Smooth muscle cell of the brain vasculature (primary cell): Measurements from ENCODE around the gene SNCAIP.

Experiments used
- DNase-seq: peaks from one replicate; pipeline ENCODE4 v3.0.0-alpha.2; 2012; ENCODE audit warnings: low read depth, low spot score

Gene SNCAIP

DNA sequence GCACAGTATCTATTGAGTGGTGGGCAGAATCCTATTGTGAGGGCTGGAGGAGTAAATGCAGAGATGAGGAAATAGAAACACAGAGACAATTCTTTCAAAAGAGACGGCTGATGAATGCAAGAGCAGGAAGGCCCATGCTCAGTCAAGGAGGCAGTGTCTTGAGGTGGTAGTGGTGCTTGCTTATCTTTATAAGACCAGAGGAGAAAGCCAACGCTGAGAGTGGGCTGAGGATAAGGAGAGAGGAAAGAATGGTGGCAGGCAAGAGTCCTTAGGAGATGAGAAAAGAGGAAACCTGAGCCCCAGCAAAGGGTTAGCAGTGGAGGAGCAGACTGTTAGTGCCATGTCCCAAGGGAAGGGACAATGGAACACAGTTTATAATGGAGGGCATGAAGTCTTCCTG is 86.0 kb downstream of the SNCAIP start:
- no peak for DNase-seq

DNA sequence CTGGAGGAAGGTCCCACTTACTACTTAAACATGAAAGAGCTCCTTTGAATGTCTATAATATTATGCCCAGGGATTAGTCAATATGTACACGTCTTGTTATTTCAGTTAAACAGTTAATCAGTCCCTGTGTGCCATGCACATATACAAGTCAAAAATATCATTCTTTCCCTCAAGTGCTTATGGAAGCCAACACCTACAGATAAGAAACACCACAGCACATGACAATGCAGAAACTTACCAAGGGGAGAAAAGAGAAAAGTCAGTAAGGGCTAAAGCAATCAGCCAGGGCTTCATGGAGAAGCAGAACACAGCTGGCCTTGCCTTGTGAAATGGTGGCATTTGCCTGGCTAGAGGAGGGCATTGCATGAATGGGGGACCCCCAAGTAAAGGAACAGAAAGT is 88.3 kb downstream of the SNCAIP start:
- DNase-seq, result no peak

DNA sequence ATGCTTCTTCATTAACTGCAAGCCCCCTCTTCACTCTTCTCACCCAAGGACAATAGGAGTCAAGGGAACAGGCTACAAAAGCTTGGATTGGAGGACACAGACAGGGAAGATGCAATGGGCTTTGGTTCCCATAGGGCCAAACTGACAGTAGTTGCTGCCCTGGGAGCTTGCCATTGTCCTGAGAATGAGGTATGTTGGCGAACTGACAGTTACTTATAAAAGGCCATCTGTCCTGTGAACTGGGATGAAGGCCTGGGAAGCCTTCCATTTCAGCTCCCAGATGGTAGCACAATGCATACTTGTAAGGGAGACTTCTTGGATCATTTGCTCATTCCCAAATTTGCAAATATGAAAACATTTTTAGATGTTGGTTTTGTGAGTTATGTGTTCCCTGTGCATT is 88.9 kb downstream of the SNCAIP start:
- DNase-seq, result no peak

DNA sequence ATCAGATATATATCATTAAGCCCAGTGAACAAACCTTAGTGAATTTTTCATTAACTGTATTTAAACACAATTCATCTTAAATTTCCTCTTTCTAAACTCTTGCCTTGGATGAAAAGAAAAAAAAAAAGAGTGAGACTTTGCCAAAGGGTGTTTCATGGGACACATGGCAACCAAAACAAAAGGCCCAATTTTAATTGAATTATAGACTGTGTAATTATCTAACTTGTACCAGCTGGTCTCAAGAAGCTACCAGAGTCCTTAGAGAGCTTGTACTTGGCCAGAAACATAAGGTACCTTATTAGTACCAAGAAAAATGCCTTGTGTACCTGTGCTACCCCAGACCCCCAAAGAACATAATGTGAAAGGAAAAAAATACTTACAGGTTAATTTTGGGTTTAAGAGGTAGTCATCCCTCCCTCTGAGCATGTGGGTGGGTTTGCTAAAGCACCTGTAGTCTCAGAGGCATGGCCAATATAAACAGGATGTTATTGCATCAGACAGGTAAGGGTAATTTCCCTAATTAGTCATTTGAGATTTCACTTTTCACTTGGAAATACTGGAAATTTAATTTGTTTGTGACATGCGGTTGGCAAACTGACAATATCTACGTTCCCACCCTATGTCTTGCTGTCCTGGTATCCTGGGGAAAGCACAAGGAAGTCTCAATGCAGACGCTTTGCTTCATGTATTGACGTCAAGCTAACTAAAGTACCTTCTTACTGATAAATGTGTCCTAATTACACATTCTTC is 90.1 kb downstream of the SNCAIP start:
- DNase-seq, result no peak

DNA sequence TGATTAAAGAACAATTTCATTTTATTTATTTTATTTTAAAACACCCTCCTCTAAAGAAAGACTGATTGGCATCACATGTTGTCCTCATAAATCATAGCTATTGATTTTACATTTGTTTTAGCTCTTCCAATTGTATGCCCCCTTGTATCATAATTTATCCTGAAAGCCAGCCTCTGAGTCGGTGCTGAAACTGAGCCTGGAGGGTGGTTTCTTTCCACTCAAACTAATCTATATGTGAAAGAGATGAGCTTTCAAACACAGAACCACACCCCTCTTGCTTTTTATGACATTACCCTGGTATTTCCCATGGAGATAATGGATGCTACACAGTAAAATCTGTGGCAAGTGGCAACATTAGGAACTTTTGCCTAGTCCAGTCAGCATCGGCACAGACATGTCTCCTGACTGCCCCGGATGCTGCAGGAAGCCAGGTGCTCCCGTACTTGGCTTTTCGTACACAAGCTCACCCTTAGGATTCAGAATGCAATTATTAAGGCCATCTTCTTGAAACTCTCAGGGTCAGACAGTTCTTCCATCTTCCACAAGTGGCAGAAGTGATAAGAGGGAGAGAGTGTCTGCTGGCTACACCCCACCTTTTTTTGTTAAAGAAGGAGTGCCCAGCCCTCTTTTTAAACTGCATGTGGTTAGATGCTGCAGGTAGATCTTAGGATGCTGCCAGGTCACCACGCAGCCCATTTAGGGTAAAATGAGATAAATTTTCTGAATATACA is 91.1 kb downstream of the SNCAIP start:
- no peak for DNase-seq

DNA sequence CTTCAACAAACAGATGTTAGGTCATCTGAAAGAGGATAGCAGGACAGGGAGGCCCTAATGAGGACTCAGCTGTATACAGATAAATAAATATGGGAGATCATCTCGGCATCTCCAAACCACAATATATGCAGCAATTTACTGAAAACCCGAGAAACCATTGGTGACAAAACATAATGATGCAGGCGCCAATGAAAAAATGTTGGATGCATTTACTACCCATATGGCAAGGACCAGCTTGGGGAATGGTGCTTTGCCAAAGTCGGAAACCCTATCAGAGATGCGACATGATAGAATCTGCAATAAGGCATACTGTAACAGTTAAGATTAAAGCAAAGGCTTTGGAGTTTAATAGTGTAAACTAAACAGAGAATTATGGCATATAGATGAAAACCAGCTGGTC is 92.0 kb downstream of the SNCAIP start:
- DNase-seq, result no peak

DNA sequence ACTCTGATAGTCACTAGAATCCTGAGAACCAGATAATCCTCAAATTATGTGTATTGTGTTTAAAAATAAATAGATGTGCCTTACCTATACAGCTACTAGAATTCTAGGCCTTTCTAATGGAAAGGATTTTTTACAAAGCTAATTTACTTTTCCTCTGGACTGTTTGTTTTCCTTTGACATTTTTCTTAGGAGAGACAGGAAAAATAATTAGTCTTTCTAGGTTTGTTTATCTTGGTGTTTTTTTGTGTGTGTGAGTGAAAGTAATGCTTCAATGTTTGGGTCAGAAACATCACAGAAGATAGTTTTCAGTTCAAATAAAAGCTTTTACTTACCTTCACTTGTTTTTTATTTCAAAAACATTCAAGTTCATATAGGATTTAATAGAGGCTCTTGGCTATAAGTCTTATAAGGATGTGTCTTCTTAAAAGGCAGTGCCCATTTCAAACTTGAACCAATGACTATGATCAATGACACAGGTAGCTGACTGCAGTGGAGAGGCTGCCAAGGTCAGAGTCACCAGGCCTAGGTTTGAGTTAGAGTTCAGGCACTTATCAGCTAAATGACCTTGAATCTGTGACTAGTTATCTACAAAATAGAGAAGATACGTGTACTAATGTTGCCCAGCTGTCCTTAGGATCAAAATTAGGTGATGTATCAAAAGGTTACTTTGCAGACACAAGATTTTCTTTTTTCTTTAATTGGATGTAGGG is 92.8 kb downstream of the SNCAIP start:
- DNase-seq, result no peak

DNA sequence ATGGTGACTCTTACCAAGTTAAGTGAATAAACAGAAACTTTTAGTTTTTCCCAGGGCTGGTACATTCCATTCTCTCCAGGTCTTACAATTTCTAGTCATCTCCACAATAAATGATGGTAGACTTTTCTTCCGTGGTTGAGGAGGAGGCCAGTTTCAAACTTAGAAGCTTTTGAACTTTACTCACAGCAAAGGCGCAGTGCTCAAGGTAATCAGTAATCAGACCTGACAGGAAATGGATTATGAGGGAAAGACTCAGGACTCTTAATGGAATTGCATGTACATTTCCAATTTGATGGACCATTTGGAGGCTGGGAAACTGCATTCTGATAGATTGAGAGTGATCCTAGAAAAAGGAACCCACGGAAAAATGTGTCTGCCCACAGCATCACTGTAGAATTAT is 93.7 kb downstream of the SNCAIP start:
- DNase-seq, result no peak

DNA sequence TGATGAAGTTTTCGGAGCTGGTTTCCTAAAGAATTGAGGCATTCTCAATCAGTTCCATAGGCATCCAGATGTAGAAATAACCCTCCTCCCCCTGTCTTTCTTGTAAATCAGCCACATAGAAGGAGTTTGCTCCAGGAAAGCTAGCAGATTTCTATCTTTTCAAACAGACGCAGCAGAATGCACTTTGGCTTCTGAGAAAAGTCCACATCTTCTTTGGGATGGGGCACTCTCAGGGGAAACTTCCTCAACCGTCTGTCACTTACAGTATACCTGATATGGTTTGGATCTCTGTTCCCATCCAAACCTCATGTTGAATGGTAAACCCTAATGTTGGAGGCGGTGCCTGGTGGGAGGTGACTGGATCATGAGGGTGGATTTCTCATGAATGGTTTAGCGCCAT is 94.1 kb downstream of the SNCAIP start:
- DNase-seq, result no peak

DNA sequence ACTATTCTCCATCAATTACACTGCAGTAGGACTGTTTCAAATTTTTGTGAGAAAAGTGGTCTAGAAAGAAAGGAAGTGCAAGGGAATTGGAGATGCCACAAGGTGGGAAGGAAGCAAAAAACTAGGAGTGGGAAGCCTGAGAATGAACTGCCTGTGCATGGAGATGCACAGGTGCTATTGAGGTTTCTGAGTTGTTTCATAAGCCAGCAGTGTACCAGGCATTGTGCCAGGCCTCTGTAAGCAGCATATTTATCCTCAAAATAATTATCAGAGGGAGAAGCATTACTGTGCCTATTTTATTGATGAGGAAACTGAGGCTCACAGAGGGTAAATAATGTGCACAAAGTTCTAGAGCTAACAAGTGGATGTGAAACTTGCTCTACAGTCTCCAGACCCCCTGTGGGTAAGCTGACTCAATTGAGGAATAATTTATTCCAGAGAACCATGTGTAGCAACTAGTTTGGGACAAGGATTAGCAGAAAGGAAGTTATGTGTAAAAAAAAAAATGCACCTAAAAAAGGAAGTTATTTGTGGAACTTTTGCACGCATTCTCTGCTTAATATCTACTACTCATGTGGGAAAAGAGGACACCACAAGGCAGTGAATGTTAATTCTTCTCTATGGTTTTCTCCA is 96.7 kb downstream of the SNCAIP start:
- no peak for DNase-seq

DNA sequence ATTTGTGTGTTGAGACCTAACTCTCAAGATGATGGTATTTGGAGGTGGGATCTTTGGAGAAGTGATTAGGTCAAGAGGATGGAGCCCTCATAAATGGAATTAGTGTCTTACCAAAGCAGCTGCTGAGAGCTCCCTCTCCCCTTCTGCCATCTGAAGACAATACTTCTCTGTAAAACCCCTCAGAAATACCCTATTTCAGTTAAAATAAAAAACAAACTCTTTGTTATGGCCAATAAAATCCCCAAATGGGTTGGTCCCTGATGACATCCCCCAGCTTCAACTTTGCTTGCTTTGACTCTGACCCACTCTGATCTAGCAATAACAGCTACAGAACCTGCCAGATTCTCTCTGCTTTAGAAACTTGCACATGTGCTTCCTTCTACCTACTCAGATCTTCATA is 100.9 kb downstream of the SNCAIP start:
- DNase-seq, result no peak

DNA sequence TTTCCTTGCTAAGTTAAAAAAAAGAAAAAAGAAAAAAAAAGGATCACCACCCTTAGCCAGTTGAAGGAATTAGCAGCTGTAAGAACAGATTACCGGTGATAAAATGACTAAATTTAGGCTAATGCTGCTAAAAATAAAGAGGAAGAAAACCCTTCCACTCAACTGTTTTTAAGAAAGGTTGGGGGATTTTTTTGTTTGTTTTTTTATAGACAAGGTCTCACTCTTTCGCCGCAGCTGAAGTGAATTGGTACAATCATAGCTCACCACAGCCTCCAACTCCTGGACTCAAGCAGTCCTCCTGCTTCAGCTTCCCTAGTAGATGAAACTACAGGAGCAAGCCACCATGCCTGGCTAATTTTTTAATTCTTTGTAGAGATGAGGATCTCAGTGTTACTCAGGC is 101.7 kb downstream of the SNCAIP start:
- no peak for DNase-seq

DNA sequence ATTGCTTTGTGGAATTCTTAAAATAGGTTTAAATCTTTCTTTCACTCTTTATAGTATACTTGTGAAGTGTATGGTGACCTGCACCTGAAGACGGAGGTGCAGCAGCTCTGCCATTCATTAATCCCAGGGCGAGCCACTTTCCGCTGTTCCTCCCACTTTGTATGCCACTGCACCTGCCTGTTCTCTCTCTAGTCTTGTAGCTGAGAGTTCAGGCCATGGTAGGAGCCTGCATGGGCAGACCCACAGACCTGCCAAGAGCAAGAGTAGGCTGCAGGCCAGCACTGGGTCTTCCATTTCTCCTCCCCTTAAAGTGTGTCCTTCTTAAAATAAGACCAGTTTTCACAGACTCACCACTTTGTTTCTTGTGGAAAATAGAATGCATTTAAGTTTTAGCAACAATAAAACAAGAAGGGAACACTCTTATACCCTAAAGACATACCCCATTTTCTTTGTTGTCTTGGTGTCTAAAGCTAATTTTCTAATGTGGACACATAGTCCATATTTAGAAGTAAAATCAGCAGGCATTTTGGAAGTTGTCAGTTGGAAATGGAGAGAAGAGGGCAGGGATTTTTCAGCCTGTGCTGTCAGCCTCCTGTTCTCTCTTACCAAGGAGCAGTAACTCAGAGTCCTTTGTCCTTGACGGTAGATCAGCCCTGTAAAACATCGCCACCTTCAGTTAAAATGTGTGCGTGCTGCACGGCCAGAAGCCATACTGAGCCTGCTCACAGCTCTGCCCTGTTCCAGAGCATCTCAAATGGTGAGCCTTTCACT is 103.2 kb downstream of the SNCAIP start:
- no peak for DNase-seq

DNA sequence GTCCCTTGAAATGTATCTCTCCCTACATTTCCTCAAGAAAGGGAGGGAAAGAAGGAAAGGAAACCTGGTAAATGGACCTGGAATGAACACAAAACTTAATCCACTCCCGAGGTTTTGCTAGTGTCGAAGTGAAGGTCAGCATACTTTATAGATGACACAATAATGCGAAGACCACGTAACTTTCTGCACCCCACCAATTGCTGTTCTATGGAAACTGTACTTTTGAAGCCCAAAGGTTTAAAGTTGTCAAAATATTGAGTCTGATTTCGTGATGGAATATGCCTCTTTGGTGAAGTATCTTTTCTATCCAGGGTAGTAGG is 103.7 kb downstream of the SNCAIP start:
- DNase-seq, result no peak

DNA sequence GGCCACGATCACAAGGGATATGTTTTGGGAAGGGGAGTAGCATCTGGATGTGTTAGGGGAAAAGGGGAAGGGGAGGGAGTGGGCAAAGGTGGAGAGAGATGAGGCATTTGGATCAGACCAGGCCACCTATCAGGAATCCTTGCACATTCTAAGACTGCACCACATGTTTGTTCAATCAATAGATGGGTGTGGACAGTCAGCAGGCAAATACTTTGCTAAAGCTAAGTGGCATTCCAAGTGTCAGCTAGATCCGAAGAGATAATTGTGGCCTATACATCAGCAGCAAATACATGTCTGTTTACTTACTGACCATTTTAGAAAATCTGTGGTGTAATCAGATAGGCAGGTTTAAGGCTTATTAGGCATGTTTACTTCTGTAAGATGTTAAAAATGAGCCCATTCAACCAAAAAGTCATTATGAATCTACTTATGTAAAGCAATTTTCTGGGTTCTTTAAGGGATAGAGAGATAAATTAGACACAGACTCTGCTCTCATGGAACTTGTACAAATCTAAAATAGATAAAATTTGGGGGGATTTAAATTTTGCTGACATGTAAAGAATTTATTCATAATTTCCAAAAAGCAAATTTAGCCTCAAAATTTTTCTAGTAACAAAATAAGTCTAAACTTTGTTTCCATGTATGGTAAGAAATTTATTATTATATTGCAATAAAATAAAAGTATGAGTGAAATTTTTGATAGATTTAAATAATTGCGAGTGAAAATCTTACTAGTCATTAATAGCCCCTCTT is 107.3 kb downstream of the SNCAIP start:
- no peak for DNase-seq

DNA sequence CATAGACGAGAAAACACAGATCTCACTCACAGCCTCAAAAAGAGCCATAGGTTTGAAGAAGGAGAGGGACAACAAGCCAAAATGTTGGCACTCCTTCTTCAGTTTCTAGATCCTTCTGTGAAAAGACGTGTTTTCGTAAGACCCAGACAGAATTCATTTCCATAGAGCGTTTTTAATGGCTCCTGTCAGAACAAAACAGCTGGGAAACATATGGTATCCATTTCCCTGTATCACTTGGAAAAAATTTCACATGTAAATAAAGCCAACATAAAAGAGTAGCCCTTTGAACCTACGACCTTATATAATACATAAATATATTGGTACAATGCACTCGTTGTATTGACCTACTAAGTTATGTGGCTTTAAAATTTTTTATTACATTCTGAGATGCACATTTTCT is 108.1 kb downstream of the SNCAIP start:
- no peak for DNase-seq

DNA sequence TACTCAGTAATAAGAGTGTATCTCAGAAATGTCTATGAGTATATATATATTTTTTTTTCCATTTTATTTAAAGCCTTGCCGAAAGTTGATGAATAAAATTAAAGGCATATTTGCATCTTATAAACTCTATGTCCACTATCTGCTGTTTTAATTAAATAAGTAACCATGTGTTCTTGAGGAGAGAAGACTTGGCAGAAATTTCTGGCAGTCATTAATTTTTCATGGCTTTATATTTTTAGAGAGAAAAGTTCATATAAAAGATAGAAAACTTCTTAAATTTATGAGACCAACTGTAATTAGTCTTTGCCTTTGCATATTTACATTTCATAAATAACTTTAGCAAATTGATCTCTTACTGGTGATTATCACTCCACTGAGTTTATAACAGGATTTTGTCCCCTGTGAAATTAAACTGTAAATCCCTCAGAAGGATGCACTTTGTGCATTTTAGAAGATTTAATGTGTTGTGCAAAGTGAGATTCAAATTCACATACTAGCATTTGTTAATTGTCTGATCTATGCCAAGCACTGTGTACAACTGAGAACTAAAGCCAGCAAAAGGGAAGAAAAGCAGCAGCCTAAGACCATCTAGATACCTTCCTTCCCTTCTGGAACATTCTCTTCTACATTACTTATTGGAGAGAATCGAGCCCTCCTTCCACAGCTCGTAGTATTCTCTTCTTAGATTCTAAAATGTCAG is 108.7 kb downstream of the SNCAIP start:
- DNase-seq, result no peak

DNA sequence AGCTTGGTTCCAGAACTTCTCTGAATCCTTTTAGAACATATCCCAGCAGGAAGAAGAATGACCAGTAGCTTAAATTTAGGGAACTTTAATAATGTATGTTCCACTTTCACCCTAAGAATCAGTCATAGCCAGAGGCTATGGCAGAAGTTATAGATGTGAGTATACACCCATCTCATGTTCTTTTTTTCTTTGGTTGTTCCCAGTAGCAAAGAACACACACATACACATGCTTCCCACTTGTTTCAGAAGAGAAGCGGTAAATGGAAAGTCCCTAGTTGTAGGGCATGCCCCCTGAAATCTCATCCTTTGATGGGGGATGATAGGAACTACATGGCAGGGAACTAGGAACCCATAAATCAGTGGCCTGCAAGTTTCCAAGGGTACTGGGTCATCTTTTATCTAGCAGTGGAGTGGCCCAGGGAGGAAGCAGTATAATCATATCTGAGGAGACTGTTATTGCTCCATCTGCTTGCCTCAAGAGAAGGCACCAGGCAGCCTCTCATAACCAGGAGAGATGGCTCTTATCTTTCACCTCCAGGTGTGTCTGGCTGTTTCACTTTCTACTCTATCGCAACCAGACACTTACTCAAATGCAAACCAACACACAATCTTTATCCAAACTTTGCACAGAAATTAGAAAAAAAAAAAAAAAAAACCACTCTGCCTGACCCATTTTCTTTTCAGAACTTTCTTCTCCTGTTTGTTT is 109.5 kb downstream of the SNCAIP start:
- DNase-seq, result no peak

DNA sequence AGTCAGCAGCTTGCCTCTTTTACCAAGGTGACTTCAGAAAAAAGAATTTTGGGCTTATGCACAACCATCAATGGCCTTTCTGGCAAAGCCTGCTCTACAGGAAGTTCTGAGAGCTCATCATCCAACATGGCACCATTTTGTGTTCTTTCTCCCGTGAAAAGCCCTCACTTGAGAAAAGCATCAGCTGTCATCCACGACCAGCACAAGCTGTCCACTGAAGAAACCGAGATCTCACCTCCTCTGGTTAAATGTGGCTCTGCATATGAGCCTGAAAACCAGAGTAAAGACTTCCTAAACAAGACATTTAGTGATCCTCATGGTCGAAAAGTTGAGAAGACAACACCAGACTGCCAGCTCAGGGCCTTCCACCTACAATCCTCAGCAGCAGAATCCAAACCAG is 111.2 kb downstream of the SNCAIP start:
- DNase-seq, result no peak

DNA sequence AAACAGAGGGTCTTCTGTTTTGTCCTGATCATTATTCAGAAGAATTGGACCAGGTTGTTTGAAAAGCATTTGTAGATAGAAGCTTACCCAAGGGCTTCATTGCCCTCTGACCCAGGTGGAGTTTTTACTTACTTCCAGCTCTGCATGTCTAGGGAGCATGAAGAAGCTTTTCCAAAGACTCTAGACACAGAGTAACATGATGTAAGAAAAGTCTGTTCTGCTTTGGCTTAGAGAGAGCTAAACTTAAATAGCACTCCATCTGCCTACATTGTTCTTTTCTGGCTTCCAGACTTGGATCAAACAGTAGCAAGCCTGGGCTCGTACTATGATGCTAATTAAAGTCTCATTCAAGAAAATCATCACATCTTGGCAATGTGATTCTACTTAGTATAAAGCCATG is 112.1 kb downstream of the SNCAIP start:
- no peak for DNase-seq
